CD8-positive, alpha-beta memory T cell (primary cell): ENCODE measurements around the gene CRHR1. TPM values are rescaled to one million over a fixed set of nuclear protein-coding genes. Genes with fewer than 3 reads are reported as not detected.

Source experiments
- CTCF ChIA-PET: fragments of 350-600 bp; sonication (Branson Sonifier 250); formaldehyde crosslinking; loops from one replicate; lab custom pipeline; 2021; ENCODE audit warnings: antibody characterized with exemption; lab: Charles Lee
- POLR2A ChIA-PET: fragments of 350-600 bp; sonication (Branson Sonifier 250); formaldehyde crosslinking; loops from one replicate; lab custom pipeline; 2021; ENCODE audit warnings: antibody characterized with exemption; lab: Charles Lee
- DNase-seq, 5 donors: peaks; one replicate each; pipeline versions ENCODE4 v3.0.0 to v3.0.0-alpha.2; 2020 to 2022; ENCODE audit warnings: mixed read lengths in 1 of 5
- H3K27ac ChIP-seq: one replicate; pipeline ENCODE4 v1.7.0; 2013; ENCODE audit warnings: low read depth, mild to moderate bottlenecking, low read length, moderate library complexity
- H3K27me3 ChIP-seq: 2 replicates; pipeline ENCODE4 v1.7.0; 2013; ENCODE audit warnings: low read length, mild to moderate bottlenecking; ENCODE audit not compliant: insufficient read depth, poor library complexity, severe bottlenecking
- H3K36me3 ChIP-seq: 2 replicates; pipeline ENCODE4 v1.7.0; 2013; ENCODE audit warnings: mild to moderate bottlenecking, low read length, moderate library complexity; ENCODE audit not compliant: insufficient read depth
- H3K4me1 ChIP-seq: 2 replicates; pipeline ENCODE4 v1.7.0; 2013; ENCODE audit warnings: mild to moderate bottlenecking, low read length, moderate library complexity; ENCODE audit not compliant: insufficient read depth
- H3K4me3 ChIP-seq: 2 replicates; pipeline ENCODE4 v1.7.0; 2013; ENCODE audit warnings: mild to moderate bottlenecking, low read length
- H3K9me3 ChIP-seq: 2 replicates; pipeline ENCODE4 v1.7.0; 2013; ENCODE audit warnings: mild to moderate bottlenecking, low read length
- H3K27ac Mint-ChIP-seq, 8 donors: one replicate each; pipeline ENCODE4 v1.8.0; 2020 to 2021; ENCODE audit warnings: mixed read lengths in 8 of 8, mild to moderate bottlenecking in 6 of 8, inconsistent platforms in 3 of 8, moderate library complexity in 3 of 8
- H3K27me3 Mint-ChIP-seq, 2 donors: one replicate each; pipeline ENCODE4 v1.8.0; 2020 to 2021; ENCODE audit warnings: mixed read lengths in 2 of 2, mild to moderate bottlenecking in 1 of 2, moderate library complexity in 1 of 2
- H3K36me3 Mint-ChIP-seq, 3 donors: one replicate each; pipeline ENCODE4 v1.8.0; 2020 to 2021; ENCODE audit warnings: mixed read lengths in 3 of 3, inconsistent platforms in 1 of 3, mild to moderate bottlenecking in 1 of 3
- H3K4me1 Mint-ChIP-seq, 3 donors: one replicate each; pipeline ENCODE4 v1.8.0; 2020 to 2021; ENCODE audit warnings: mixed read lengths in 3 of 3, inconsistent platforms in 1 of 3, mild to moderate bottlenecking in 1 of 3
- H3K4me3 Mint-ChIP-seq, 7 donors: one replicate each; pipeline ENCODE4 v1.8.0; 2020 to 2021; ENCODE audit warnings: mixed read lengths in 7 of 7, mild to moderate bottlenecking in 6 of 7, moderate library complexity in 4 of 7, inconsistent platforms in 2 of 7
- H3K9me3 Mint-ChIP-seq, 5 donors: one replicate each; pipeline ENCODE4 v1.8.0; 2020 to 2022; ENCODE audit warnings: mixed read lengths in 5 of 5, mild to moderate bottlenecking in 3 of 5, moderate library complexity in 2 of 5, inconsistent platforms in 1 of 5
- polyA plus RNA-seq: library from polyadenylated mRNA; unstranded; fragments of 300-500 nt; fragmentation: Illumina TruSeq; gene quantifications from one replicate; pipeline ENCODE4 v1.2.3, GENCODE V29; 2021
- total RNA-seq, 2 experiments: library from RNA; stranded (reverse); gene quantifications; one replicate each; pipeline ENCODE4 v1.2.3, GENCODE V29; 2021

CRHR1 gene
- total and polyA plus RNA-seq, 3 experiments from 2014 or later = not detected

GRCh38 chr17:45851022-45851421, 66.9 kb downstream of the CRHR1 start:
- H3K4me1 ChIP-seq = no peaks in the 10 kb centered on the region
- H3K27ac Mint-ChIP-seq = no peak overlapping the region
- POLR2A ChIA-PET = no interaction called here
- H3K4me3 Mint-ChIP-seq = no peak overlapping the region
- H3K4me3 ChIP-seq = no peak overlapping the region
- H3K36me3 ChIP-seq = no peaks in the 10 kb centered on the region
- H3K36me3 Mint-ChIP-seq = no peaks in the 10 kb centered on the region
- no peak overlapping the region for H3K27ac ChIP-seq
- no peaks in the 10 kb centered on the region for H3K9me3 ChIP-seq
- no peak for DNase-seq
- no peaks in the 10 kb centered on the region for H3K27me3 ChIP-seq
- H3K4me1 Mint-ChIP-seq = peaks cover 4 to 8% (median 5%) of the 10 kb centered on the region in 3 donors
- H3K27me3 Mint-ChIP-seq = peaks cover 13 to 48% of the 10 kb centered on the region in 2 donors
- CTCF ChIA-PET = interaction anchor here (2.1 to 2.2 kb wide), 2 partner anchors 19 to 211 kb away, joined by 5 to 6 read pairs; no protein-coding TSS in a partner anchor
- no peaks in the 10 kb centered on the region for H3K9me3 Mint-ChIP-seq

- Mint-ChIP-seq H3K9me3 (no peaks in the 10 kb centered on the region), H3K27ac (no peak overlapping the region), H3K36me3 (no peaks in the 10 kb centered on the region), H3K4me3 (no peak overlapping the region), H3K27me3 (peaks cover 15 to 52% of the 10 kb centered on the region in 2 donors), H3K4me1 (peaks cover 4 to 8% (median 5%) of the 10 kb centered on the region in 3 donors)
- Histone ChIP-seq H3K36me3 (no peaks in the 10 kb centered on the region), H3K9me3 (no peaks in the 10 kb centered on the region), H3K27ac (no peak overlapping the region), H3K27me3 (no peaks in the 10 kb centered on the region), H3K4me3 (no peak overlapping the region), H3K4me1 (no peaks in the 10 kb centered on the region)
- POLR2A ChIA-PET = no interaction called here
- DNase-seq = no peak
- CTCF ChIA-PET = interaction anchor here (1.1 to 2.2 kb wide), 3 partner anchors 12 to 211 kb away, joined by 3 to 6 read pairs (median 5); no protein-coding TSS in a partner anchor
Measured at GRCh38 chr17:45851464-45851863, 67.3 kb downstream of the CRHR1 start.

- no peaks in the 10 kb centered on the region for H3K27me3 ChIP-seq
- H3K27me3 Mint-ChIP-seq = peaks cover 20 to 56% of the 10 kb centered on the region in 2 donors
- no peak overlapping the region for H3K27ac ChIP-seq
- H3K4me1 Mint-ChIP-seq = peaks cover 4 to 8% (median 5%) of the 10 kb centered on the region in 3 donors
- CTCF ChIA-PET = interaction anchor here (0.9 to 2.2 kb wide), 4 partner anchors 11 to 212 kb away, joined by 3 to 6 read pairs (median 4); no protein-coding TSS in a partner anchor
- POLR2A ChIA-PET = no interaction called here
- no peak overlapping the region for H3K4me3 ChIP-seq
- no peaks in the 10 kb centered on the region for H3K4me1 ChIP-seq
- H3K9me3 Mint-ChIP-seq = no peaks in the 10 kb centered on the region
- no peak overlapping the region for H3K4me3 Mint-ChIP-seq
- peak overlapping the region in 1 of 8 donors; percentile 41 for H3K27ac Mint-ChIP-seq
- H3K36me3 ChIP-seq = no peaks in the 10 kb centered on the region
- no peaks in the 10 kb centered on the region for H3K9me3 ChIP-seq
- DNase-seq = no peak
- H3K36me3 Mint-ChIP-seq = no peaks in the 10 kb centered on the region
Measured at GRCh38 chr17:45851873-45852272, 67.8 kb downstream of the CRHR1 start.

GRCh38 chr17:45852535-45853297, 68.6 kb downstream of the CRHR1 start:
- H3K9me3 Mint-ChIP-seq = no peaks in the 10 kb centered on the region
- peaks cover 21 to 60% of the 10 kb centered on the region in 2 donors for H3K27me3 Mint-ChIP-seq
- Histone ChIP-seq H3K4me3 (no peak overlapping the region), H3K27ac (no peak overlapping the region), H3K27me3 (no peaks in the 10 kb centered on the region), H3K9me3 (no peaks in the 10 kb centered on the region), H3K4me1 (no peaks in the 10 kb centered on the region), H3K36me3 (no peaks in the 10 kb centered on the region)
- peaks cover 4 to 8% (median 5%) of the 10 kb centered on the region in 3 donors for H3K4me1 Mint-ChIP-seq
- peak overlapping the region in 3 of 7 donors; percentile 37 to 54 (median 49) for H3K4me3 Mint-ChIP-seq
- POLR2A ChIA-PET = no interaction called here
- H3K36me3 Mint-ChIP-seq = no peaks in the 10 kb centered on the region
- CTCF ChIA-PET = interaction anchor here (0.9 to 2.2 kb wide), 3 partner anchors 21 to 213 kb away, joined by 3 to 6 read pairs (median 5); no protein-coding TSS in a partner anchor
- peak overlapping the region in 1 of 8 donors; percentile 41 for H3K27ac Mint-ChIP-seq
- DNase-seq = peak; percentile 20 to 59 (median 34)

- ChIA-PET POLR2A (no interaction called here), CTCF (interaction anchor here (0.7 kb wide), 2 partner anchors 35 to 40 kb away, joined by 3 read pairs; partner anchors contain the start of gene MAPT)
- Mint-ChIP-seq H3K9me3 (no peaks in the 10 kb centered on the region), H3K4me1 (peaks cover 4 to 8% (median 5%) of the 10 kb centered on the region in 3 donors), H3K27me3 (peaks cover 27 to 66% of the 10 kb centered on the region in 2 donors), H3K4me3 (no peak overlapping the region), H3K36me3 (no peaks in the 10 kb centered on the region), H3K27ac (no peak overlapping the region)
- no peaks in the 10 kb centered on the region for H3K27me3 ChIP-seq
- no peaks in the 10 kb centered on the region for H3K4me1 ChIP-seq
- no peak for DNase-seq
- no peaks in the 10 kb centered on the region for H3K36me3 ChIP-seq
- no peak overlapping the region for H3K4me3 ChIP-seq
- no peak overlapping the region for H3K27ac ChIP-seq
- H3K9me3 ChIP-seq = no peaks in the 10 kb centered on the region
Measured at GRCh38 chr17:45854209-45854608, 70.1 kb downstream of the CRHR1 start.

GRCh38 chr17:45855691-45856336, 71.7 kb downstream of the CRHR1 start:
- no peaks in the 10 kb centered on the region for H3K36me3 Mint-ChIP-seq
- H3K4me1 Mint-ChIP-seq = peaks cover 4 to 8% (median 5%) of the 10 kb centered on the region in 3 donors
- Histone ChIP-seq H3K4me3 (no peak overlapping the region), H3K27ac (no peak overlapping the region), H3K36me3 (no peaks in the 10 kb centered on the region), H3K9me3 (no peaks in the 10 kb centered on the region), H3K4me1 (no peaks in the 10 kb centered on the region), H3K27me3 (no peaks in the 10 kb centered on the region)
- H3K27me3 Mint-ChIP-seq = peaks cover 33 to 72% of the 10 kb centered on the region in 2 donors
- no peak overlapping the region for H3K27ac Mint-ChIP-seq
- DNase-seq = no peak
- no peak overlapping the region for H3K4me3 Mint-ChIP-seq
- ChIA-PET POLR2A (no interaction called here), CTCF (no interaction called here)
- H3K9me3 Mint-ChIP-seq = no peaks in the 10 kb centered on the region

GRCh38 chr17:45857977-45858708, 74.0 kb downstream of the CRHR1 start:
- Mint-ChIP-seq H3K4me3 (no peak overlapping the region), H3K27ac (peak overlapping the region in 1 of 8 donors; percentile 18), H3K27me3 (peaks cover 41 to 67% of the 10 kb centered on the region in 2 donors), H3K9me3 (no peaks in the 10 kb centered on the region), H3K4me1 (peaks cover 0 to 2% (median 0%) of the 10 kb centered on the region in 3 donors), H3K36me3 (no peaks in the 10 kb centered on the region)
- no peaks in the 10 kb centered on the region for H3K27me3 ChIP-seq
- H3K9me3 ChIP-seq = no peaks in the 10 kb centered on the region
- ChIA-PET POLR2A (no interaction called here), CTCF (no interaction called here)
- no peaks in the 10 kb centered on the region for H3K4me1 ChIP-seq
- no peak for DNase-seq
- no peaks in the 10 kb centered on the region for H3K36me3 ChIP-seq
- no peak overlapping the region for H3K27ac ChIP-seq
- H3K4me3 ChIP-seq = no peak overlapping the region
